ENCODE results near the gene TLCD3B.

GRCh38 chr16:30018731-30019158, 12.3 kb downstream of the TLCD3B start:
- TF ChIP-seq EP300 (IDR thresholded peaks at IDR 0.05; ENCODE audit: borderline replicate concordance), result peak; percentile 67
- TF ChIP-seq EGR1 (IDR thresholded peaks at IDR 0.05), result no peak
- TF ChIP-seq MAX (IDR thresholded peaks at IDR 0.05), result 0 out of 2 replicates have a peak, but pooled peaks have one; percentile 22
- TF ChIP-seq FOXM1 (IDR thresholded peaks at IDR 0.05; ENCODE audit: borderline replicate concordance, low read depth), result 0 out of 2 replicates have a peak, but pooled peaks have one; percentile 24
- TF ChIP-seq YY1 (IDR thresholded peaks at IDR 0.05; ENCODE audit: low read depth), result 0 out of 2 replicates have a peak, but pooled peaks have one; percentile 12
- TF ChIP-seq USF1 (IDR thresholded peaks at IDR 0.05), result 0 out of 2 replicates have a peak, but pooled peaks have one; percentile 22
- no peak for TF ChIP-seq REST (IDR thresholded peaks at IDR 0.05; ENCODE audit: low read depth)
- no peak for TF ChIP-seq TAF1 (IDR thresholded peaks at IDR 0.05; ENCODE audit: low read depth)
- TF ChIP-seq RAD21 (IDR thresholded peaks at IDR 0.05; ENCODE audit: low read depth), result no peak
- TF ChIP-seq CEBPB (IDR thresholded peaks at IDR 0.05), result peak; percentile 14; the same call in 1 of the 2 replicates
- no peak for TF ChIP-seq CREB1 (IDR thresholded peaks at IDR 0.05; ENCODE audit: low read depth)
- peak; percentile 36; the same call in 1 of the 2 replicates for TF ChIP-seq TEAD4 (IDR thresholded peaks at IDR 0.05)
